ENCODE data around the gene APLN.
A peak's percentile ranks its signal among the peaks of the same experiment; 100 is the strongest.

Gene APLN

GRCh38 chrX:129696463-129697155 is 41.9 kb upstream of the APLN start:
- TF ChIP-seq CTCF (conservative IDR thresholded peaks at IDR 0.05) (no peak), ZFX (IDR thresholded peaks at IDR 0.05) (no peak)

GRCh38 chrX:129695937-129696336 is 41.2 kb upstream of the APLN start:
- TF ChIP-seq ZFX (IDR thresholded peaks at IDR 0.05) (no peak), CTCF (conservative IDR thresholded peaks at IDR 0.05) (no peak)
- no peak overlapping the region for H3K27ac ChIP-seq

More at GRCh38 chrX:129696463-129697155, 41.9 kb upstream of the APLN start:
- H3K27ac ChIP-seq: peak overlapping the region; percentile 78

- H3K27ac ChIP-seq: no peak overlapping the region
- TF ChIP-seq CTCF (conservative IDR thresholded peaks at IDR 0.05): no peak
- TF ChIP-seq ZFX (IDR thresholded peaks at IDR 0.05): no peak
These were observed 40.8 kb upstream of the APLN start for GRCh38 chrX:129695535-129695934.

- no peak overlapping the region for H3K27ac ChIP-seq
- no peak for TF ChIP-seq ZFX (IDR thresholded peaks at IDR 0.05)
- TF ChIP-seq CTCF (conservative IDR thresholded peaks at IDR 0.05): no peak
These were observed 40.0 kb upstream of the APLN start for GRCh38 chrX:129694805-129695204.

- H3K27ac ChIP-seq: no peak overlapping the region
- TF ChIP-seq CTCF (conservative IDR thresholded peaks at IDR 0.05) (no peak), ZFX (IDR thresholded peaks at IDR 0.05) (no peak)
These were observed 38.6 kb upstream of the APLN start for GRCh38 chrX:129693354-129693753.

- TF ChIP-seq ZFX (IDR thresholded peaks at IDR 0.05) (no peak), CTCF (conservative IDR thresholded peaks at IDR 0.05) (no peak)
These were observed 35.7 kb upstream of the APLN start for GRCh38 chrX:129690435-129690834.

GRCh38 chrX:129689796-129690195 is 35.0 kb upstream of the APLN start:
- no peak for TF ChIP-seq CTCF (conservative IDR thresholded peaks at IDR 0.05)
- no peak for TF ChIP-seq ZFX (IDR thresholded peaks at IDR 0.05)

More at GRCh38 chrX:129690435-129690834, 35.7 kb upstream of the APLN start:
- no peak overlapping the region for H3K27ac ChIP-seq

More at GRCh38 chrX:129689796-129690195, 35.0 kb upstream of the APLN start:
- H3K27ac ChIP-seq: no peak overlapping the region

All from C4-2B (cell line).